BLaER1 (cell line): ENCODE data around the gene SORCS2.

Experiments used
- H3K27ac ChIP-seq: shearing (Covaris generic); formaldehyde crosslinking; 2 replicates; pipeline ENCODE4 v1.8.1; 2022
- H3K27me3 ChIP-seq: shearing (Covaris generic); formaldehyde crosslinking; 2 replicates; pipeline ENCODE4 v1.8.1; 2022
- H3K36me3 ChIP-seq: shearing (Covaris generic); formaldehyde crosslinking; 2 replicates; pipeline ENCODE4 v1.8.1; 2022
- H3K4me1 ChIP-seq: shearing (Covaris generic); formaldehyde crosslinking; 2 replicates; pipeline ENCODE4 v1.8.1; 2022
- H3K4me2 ChIP-seq: shearing (Covaris generic); formaldehyde crosslinking; 2 replicates; pipeline ENCODE4 v1.8.1; 2022
- H3K4me3 ChIP-seq: shearing (Covaris generic); formaldehyde crosslinking; 2 replicates; pipeline ENCODE4 v1.8.1; 2022
- H3K9ac ChIP-seq: shearing (Covaris generic); formaldehyde crosslinking; 2 replicates; pipeline ENCODE4 v1.8.1; 2022
- H3K9me3 ChIP-seq: shearing (Covaris generic); formaldehyde crosslinking; 2 replicates; pipeline ENCODE4 v1.8.1; 2022
- H4K20me1 ChIP-seq: shearing (Covaris generic); formaldehyde crosslinking; 2 replicates; pipeline ENCODE4 v1.8.1; 2022
- Cebpa-rat ChIP-seq: shearing (Covaris generic); IDR thresholded peaks from 2 replicates; pipeline ENCODE4 v1.8.1; 2022

Gene SORCS2

GRCh38 chr4:7272404-7272803, 80.1 kb downstream of the SORCS2 start:
- Histone ChIP-seq H3K4me1 (0 out of 2 replicates have a peak, but pooled peaks cover 4% of the 10 kb centered on the region), H3K27me3 (no peaks in the 10 kb centered on the region), H3K9me3 (no peaks in the 10 kb centered on the region), H3K4me2 (no peak overlapping the region), H3K9ac (no peak overlapping the region), H4K20me1 (no peaks in the 10 kb centered on the region), H3K27ac (no peak overlapping the region), H3K36me3 (no peaks in the 10 kb centered on the region), H3K4me3 (no peak overlapping the region)
- no peak for TF ChIP-seq Cebpa-rat

GRCh38 chr4:7273738-7274297, 81.5 kb downstream of the SORCS2 start:
- Histone ChIP-seq H3K4me2 (no peak overlapping the region), H4K20me1 (no peaks in the 10 kb centered on the region), H3K36me3 (no peaks in the 10 kb centered on the region), H3K27me3 (no peaks in the 10 kb centered on the region), H3K27ac (no peak overlapping the region), H3K4me1 (0 out of 2 replicates have a peak, but pooled peaks cover 4% of the 10 kb centered on the region), H3K9ac (no peak overlapping the region), H3K9me3 (no peaks in the 10 kb centered on the region), H3K4me3 (no peak overlapping the region)
- no peak for TF ChIP-seq Cebpa-rat

DNA sequence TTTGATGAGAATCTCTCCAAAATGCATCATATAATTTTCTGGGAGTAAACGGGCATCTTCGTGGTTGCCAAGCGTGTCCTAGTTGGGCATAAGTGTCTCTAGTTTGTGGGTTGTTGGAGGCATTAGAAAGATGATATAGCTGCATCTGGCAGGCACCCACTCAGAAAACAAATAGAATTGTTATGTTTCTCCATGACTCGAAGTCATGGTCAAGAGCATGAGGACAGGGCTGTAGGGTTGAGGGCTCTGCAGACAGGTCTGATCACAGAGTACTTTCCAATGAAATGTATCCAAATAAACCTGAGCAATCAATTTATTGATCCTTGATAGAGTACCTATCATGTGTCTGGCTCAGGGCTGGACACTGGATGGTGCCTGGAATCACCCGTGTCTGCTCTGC, 82.7 kb downstream of the SORCS2 start:
- Histone ChIP-seq H3K36me3 (no peaks in the 10 kb centered on the region), H3K27ac (no peak overlapping the region), H4K20me1 (no peaks in the 10 kb centered on the region), H3K4me1 (0 out of 2 replicates have a peak, but pooled peaks cover 4% of the 10 kb centered on the region), H3K4me3 (no peak overlapping the region), H3K9ac (no peak overlapping the region), H3K9me3 (no peaks in the 10 kb centered on the region), H3K4me2 (no peak overlapping the region), H3K27me3 (no peaks in the 10 kb centered on the region)
- no peak for TF ChIP-seq Cebpa-rat

GRCh38 chr4:7275490-7276154, 83.3 kb downstream of the SORCS2 start:
- H3K27me3 ChIP-seq: no peaks in the 10 kb centered on the region

DNA sequence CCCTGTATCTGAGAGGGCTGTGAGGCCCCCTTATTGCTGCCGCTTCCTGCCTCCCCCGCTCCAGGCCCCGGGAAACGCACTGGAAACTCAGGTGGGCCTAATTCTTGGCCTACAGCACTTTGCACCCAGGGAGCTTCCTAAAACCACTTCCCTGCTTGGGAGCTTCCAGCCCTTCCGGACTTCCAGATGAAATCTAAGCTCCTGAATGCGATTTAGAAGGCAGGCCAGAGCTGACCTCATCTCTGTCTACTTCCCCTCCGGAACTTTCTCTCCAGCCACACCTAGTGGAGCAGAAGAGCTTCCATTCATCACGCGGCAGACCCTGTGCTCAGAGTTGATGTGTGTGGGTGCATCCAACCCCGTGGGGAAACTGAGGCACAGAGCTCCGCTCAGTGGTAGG, 84.2 kb downstream of the SORCS2 start:
- H3K4me3 ChIP-seq: no peak overlapping the region
- H3K4me1 ChIP-seq: peaks cover 6% of the 10 kb centered on the region; the same call in 1 of the 2 replicates
- H3K9me3 ChIP-seq: no peaks in the 10 kb centered on the region
- H3K36me3 ChIP-seq: no peaks in the 10 kb centered on the region
- no peak overlapping the region for H3K27ac ChIP-seq
- H3K9ac ChIP-seq: no peak overlapping the region
- no peaks in the 10 kb centered on the region for H3K27me3 ChIP-seq
- no peak for TF ChIP-seq Cebpa-rat
- H4K20me1 ChIP-seq: no peaks in the 10 kb centered on the region
- H3K4me2 ChIP-seq: no peak overlapping the region

More at GRCh38 chr4:7275490-7276154, 83.3 kb downstream of the SORCS2 start:
- no peak overlapping the region for H3K4me2 ChIP-seq
- H3K9ac ChIP-seq: no peak overlapping the region
- no peak overlapping the region for H3K27ac ChIP-seq
- no peak overlapping the region for H3K4me3 ChIP-seq
- 0 out of 2 replicates have a peak, but pooled peaks cover 4% of the 10 kb centered on the region for H3K4me1 ChIP-seq
- no peaks in the 10 kb centered on the region for H3K36me3 ChIP-seq
- TF ChIP-seq Cebpa-rat: no peak
- no peaks in the 10 kb centered on the region for H4K20me1 ChIP-seq
- no peaks in the 10 kb centered on the region for H3K9me3 ChIP-seq

GRCh38 chr4:7278071-7278765, 85.9 kb downstream of the SORCS2 start:
- no peak overlapping the region for H3K27ac ChIP-seq
- H3K4me1 ChIP-seq: peaks cover 23% of the 10 kb centered on the region
- no peaks in the 10 kb centered on the region for H3K9me3 ChIP-seq
- H3K27me3 ChIP-seq: no peaks in the 10 kb centered on the region
- H4K20me1 ChIP-seq: no peaks in the 10 kb centered on the region
- H3K4me2 ChIP-seq: no peak overlapping the region
- no peak for TF ChIP-seq Cebpa-rat
- H3K4me3 ChIP-seq: no peak overlapping the region
- no peak overlapping the region for H3K9ac ChIP-seq
- H3K36me3 ChIP-seq: no peaks in the 10 kb centered on the region

DNA sequence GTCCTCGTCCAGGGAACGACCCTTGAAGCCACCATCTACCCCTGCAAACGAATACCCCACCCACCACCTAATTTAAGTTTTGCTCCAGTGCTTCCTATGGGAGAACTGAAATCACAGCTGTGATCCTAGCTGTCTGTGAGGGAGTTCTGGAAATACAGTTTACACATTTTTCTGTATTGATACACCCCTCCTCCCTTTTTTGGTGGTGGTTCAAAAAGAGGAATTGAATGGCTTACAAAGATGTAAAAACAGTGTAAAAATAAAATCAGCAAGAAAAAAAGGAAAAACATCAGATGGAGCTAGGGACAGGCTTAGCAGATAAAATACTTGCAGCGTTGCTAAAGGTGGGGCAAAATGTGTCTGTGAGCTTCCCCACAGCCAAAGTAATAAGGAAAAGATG, 86.6 kb downstream of the SORCS2 start:
- Histone ChIP-seq H3K9ac (no peak overlapping the region), H3K27me3 (no peaks in the 10 kb centered on the region)
- no peak for TF ChIP-seq Cebpa-rat

GRCh38 chr4:7279902-7280301, 87.6 kb downstream of the SORCS2 start:
- Histone ChIP-seq H4K20me1 (no peaks in the 10 kb centered on the region), H3K9ac (no peak overlapping the region), H3K27ac (no peak overlapping the region), H3K4me2 (no peak overlapping the region), H3K4me1 (peaks cover 28% of the 10 kb centered on the region), H3K9me3 (no peaks in the 10 kb centered on the region), H3K27me3 (no peaks in the 10 kb centered on the region), H3K4me3 (no peak overlapping the region), H3K36me3 (no peaks in the 10 kb centered on the region)
- TF ChIP-seq Cebpa-rat: no peak

More for the DNA sequence above, 86.6 kb downstream of the SORCS2 start:
- Histone ChIP-seq H3K4me2 (no peak overlapping the region), H3K4me3 (no peak overlapping the region), H3K36me3 (no peaks in the 10 kb centered on the region), H3K27ac (no peak overlapping the region), H3K4me1 (peaks cover 28% of the 10 kb centered on the region), H4K20me1 (no peaks in the 10 kb centered on the region), H3K9me3 (no peaks in the 10 kb centered on the region)

GRCh38 chr4:7280926-7281690, 88.8 kb downstream of the SORCS2 start:
- Histone ChIP-seq H3K36me3 (no peaks in the 10 kb centered on the region), H3K9ac (no peak overlapping the region), H3K27me3 (no peaks in the 10 kb centered on the region), H3K4me3 (no peak overlapping the region), H3K4me1 (peaks cover 32% of the 10 kb centered on the region), H3K27ac (no peak overlapping the region), H4K20me1 (no peaks in the 10 kb centered on the region; the same call in 1 of the 2 replicates), H3K4me2 (no peak overlapping the region), H3K9me3 (no peaks in the 10 kb centered on the region)
- TF ChIP-seq Cebpa-rat: no peak
